Activated CD4-positive, alpha-beta T cell treated with anti-CD3 and anti-CD28 coated beads, Interleukin-2, amount 50 U/mL, for 24 hours (primary cell): Measurements from ENCODE around the gene TTC6.

Experiments used
- DNase-seq, 2 donors: peaks; one replicate each; pipeline ENCODE4 v3.0.0-alpha.2; 2020; ENCODE audit warnings: low read depth in 1 of 2, low spot score in 1 of 2

Gene TTC6

DNA sequence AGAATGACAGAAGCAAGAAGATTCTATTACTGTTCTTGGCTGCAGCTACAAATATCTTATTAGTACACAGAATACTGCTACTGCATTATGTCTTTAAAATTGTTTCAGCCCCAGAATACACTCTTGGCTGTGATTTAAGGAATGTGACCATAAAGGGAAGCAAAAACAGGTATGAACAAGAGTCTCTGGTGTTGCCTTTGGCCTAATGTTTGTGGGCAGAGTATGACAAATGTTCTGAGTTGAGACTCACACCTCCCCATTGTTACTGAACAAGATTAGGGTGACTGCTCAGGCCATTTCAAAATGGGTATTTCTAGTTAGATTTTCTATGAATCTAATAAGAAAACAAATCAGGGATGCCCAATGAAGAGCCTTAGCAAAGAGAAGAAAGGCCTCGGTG lies 28.5 kb downstream of the TTC6 start:
- DNase-seq = no peak

DNA sequence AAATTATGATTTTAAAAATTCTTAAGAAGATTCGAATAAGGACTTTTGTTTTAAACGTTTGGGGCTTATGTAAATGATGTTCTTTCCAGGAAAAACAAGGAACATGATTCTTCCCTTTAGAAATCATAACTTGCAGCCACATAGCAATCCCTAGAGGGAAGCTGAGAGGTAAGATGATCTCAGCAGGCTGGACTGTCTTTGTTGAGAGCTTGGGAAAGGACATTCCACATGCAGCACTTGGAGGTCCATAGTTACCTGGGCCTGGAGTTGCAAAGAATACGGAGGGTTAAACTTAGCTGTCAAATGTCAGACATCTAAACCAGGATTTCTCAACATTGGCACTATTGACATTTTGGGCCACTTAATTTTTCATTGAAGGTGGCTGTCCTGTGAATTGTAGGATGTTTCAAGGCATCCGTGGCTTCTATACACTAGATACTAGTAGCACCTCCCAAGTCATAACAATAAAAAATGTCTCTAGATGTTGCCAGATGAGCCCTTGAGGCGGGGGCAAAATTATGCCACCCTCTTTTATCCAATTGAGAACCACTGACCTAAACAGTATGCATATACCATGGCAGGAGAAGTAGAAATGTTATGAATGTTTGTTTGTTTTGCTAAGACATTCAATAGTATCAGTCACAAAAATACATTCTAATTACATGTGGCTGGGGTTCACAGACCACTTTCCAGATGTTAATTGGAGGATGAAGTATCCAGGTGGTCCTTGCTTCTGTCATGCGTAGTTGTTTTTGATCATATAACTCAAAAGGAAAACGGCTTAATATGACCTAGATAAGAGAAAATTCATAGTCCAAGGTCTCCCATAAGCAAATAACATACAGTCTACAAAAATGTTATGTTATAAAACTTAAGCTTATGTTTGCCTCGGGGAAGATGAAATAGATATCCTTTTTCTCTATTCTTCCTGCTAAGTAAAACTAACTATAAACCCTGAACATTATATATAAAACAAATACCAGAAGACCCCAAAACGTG lies 30.5 kb downstream of the TTC6 start:
- DNase-seq = no peak

DNA sequence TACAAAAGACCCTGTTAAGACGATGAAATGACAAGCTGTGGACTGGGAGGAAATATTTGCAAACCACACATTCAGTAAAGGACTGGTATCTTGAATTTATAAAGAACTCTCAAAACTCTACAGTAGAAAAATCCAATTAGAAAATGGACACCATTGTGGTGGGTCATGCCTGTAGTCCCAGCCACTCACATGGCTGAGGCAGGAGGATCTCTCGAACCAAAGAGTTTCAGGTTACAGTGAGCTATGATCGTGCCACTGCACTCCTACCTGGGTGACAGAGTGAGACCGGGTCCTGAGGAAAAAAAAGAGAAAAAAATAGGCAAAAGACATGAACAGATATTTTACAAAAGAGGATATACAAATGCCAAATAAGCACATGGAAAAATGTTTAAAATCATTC lies 41.9 kb downstream of the TTC6 start:
- DNase-seq = no peak

DNA sequence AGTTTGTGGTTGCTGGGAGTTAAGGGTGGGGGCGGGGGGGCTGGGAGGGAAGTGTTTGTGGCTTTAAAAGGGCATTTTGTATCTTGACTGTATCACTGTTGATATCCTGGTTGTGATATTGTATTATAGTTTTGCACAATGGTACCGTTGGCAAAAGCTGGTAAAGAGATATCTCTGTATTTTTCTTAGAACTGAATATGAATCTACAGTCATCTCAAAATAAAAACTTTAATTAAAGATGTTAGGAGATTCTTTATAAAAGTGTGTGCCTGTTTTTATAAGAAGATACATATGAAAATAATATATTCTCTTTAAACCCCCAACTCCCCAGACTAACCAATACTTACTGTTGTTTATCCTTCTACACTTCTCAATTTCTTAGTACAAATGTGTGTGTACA lies 43.2 kb downstream of the TTC6 start:
- no peak for DNase-seq

DNA sequence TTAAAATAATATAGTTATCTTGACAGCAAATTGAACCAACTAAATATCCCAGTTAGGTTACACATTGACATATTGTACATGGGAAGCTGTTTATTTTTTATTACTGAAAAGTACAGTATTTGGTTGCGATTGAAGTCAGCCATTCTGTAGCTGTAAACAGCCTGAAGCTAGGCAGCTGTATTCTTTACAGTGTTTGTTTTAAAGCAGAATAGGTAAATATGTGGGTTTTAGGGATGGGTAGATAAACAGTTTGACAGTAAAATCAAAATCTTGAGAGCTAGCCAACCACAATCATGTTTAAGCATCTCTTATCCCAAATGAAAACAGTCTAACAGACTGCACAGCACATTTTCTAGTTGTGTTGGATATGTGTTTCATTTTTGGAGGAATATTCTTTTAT lies 45.7 kb downstream of the TTC6 start:
- DNase-seq = no peak

DNA sequence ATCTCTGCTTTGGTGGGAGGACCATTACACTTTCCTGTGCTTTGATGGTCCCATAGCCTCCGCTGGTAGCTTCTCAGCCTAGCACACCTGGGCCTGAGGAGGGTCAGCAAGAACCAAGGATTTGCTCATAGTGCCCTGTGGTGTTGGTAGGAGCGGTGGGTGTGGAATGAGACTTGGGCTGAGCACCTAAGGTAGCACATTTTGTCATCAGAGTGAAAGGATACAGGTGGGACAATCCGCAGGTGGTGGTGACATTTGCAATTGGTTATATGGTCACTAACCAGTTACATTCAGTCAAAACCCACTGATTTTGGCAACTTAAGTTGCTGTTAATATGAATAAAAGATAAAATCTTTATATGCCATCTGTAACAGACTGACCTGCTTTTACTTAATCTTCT lies 46.7 kb downstream of the TTC6 start:
- DNase-seq = no peak

DNA sequence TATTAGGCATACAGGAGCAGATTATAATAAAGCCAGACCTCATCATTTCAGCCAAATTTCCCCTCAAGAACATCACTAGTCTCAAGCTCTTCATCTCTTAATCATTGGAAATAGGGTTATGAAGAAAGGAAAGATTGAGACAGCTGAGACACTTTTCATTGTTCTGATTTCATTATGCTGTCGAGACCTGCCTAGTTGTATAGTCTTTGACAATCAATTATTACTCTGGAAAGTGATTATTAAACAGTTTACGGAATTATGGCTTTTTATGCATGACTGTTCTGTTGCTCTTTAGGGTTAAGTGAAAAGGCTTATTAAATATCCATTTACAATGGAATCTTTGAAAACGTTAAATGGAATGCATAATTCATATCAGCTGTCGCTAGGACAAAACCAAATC lies 48.3 kb downstream of the TTC6 start:
- no peak for DNase-seq
